Measurements from ENCODE around the gene SPRR1A. TPM values are rescaled to one million over a fixed set of nuclear protein-coding genes. Genes with fewer than 3 reads are reported as not detected.

SPRR1A gene
- total RNA-seq, 4 donors from 2014 or later = not detected

DNA sequence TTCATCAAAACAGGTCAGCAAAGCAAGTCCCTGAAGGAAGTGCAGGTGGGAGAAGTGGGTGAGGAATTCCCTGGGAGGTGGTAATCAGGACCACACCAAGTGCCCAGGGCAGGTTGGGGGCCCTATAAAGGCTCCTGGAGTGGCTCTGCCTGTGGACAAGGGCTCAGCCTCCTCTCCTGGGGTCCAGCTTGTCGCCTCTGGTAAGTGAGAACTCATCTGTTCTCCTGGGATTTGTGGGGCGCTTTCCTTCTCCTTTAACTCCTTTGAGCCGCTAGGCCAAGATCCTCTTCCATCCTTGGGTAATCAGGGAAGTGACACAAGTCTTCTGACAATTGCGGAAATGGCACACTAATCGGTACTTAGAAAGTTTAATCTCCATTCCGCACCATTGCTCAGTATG, 13.4 kb upstream of the SPRR1A start, which contains the start of gene SPRR4:
SPRR4 (plus strand) TSS at position 154 of the 400 bp plus-strand sequence. CDS start 1,243 bp downstream, outside the sequence.
- ATAC-seq (ENCODE audit: low FRiP score) (no peak), DNase-seq (ENCODE audit: low spot score) (no peak)
- TF ChIP-seq, protein P1, sequence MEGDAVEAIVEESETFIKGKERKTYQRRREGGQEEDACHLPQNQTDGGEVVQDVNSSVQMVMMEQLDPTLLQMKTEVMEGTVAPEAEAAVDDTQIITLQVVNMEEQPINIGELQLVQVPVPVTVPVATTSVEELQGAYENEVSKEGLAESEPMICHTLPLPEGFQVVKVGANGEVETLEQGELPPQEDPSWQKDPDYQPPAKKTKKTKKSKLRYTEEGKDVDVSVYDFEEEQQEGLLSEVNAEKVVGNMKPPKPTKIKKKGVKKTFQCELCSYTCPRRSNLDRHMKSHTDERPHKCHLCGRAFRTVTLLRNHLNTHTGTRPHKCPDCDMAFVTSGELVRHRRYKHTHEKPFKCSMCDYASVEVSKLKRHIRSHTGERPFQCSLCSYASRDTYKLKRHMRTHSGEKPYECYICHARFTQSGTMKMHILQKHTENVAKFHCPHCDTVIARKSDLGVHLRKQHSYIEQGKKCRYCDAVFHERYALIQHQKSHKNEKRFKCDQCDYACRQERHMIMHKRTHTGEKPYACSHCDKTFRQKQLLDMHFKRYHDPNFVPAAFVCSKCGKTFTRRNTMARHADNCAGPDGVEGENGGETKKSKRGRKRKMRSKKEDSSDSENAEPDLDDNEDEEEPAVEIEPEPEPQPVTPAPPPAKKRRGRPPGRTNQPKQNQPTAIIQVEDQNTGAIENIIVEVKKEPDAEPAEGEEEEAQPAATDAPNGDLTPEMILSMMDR (IDR thresholded peaks at IDR 0.05) = no peak

DNA sequence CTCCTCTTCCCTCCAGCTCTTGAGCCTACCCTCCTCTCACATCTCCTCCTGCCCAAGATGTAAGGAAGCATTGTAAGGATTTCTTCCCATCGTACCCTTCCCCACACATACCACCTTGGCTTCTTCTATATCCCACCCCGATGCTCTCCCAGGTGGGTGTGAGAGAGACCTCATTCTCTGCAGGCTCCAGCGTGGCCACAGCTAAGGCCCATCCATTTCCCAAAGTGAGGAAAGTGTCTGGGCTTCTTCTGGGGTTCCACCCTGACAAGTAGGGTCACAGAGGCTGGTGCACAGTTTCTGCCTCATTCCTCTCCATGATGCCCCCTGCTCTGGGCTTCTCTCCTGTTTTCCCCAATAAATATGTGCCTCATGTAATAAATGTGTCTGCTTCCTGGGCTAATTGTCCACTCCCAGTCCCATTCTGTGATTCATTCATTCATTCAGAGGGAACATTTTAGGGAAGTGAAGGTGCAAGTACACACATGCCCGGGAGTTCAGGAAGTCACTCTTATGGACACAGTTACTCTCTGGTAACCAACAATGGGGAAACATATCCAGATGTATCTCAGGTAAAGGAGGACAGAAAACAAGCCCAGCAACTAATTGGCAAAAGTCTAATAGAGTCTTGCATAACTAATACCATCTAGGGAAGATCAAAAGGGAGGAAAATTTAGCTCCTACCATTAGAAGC, 11.5 kb upstream of the SPRR1A start:
- DNase-seq (ENCODE audit: low spot score) = no peak
- ATAC-seq (ENCODE audit: low FRiP score) = no peak
- TF ChIP-seq, protein P1 (IDR thresholded peaks at IDR 0.05) = no peak

DNA sequence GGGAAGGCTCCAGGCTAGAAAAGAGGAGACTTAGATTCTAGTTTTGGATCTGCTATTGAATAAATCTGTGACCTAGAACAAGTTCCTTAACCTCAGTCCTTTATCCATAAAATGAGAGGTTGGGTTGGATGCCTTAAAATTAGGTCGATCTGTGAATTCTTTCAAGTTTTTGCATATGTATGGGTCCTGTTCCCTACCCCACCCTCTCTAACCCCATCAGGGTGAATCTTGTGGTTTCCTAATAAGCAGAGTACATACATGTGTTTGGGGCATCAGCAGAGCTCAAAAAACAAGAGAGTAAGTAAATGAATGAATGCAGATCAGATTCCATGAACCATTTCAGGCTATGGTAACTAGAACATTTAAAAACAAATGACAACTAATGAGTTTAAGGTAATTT, 7.2 kb upstream of the SPRR1A start:
- TF ChIP-seq, protein P1 (IDR thresholded peaks at IDR 0.05) = no peak

DNA sequence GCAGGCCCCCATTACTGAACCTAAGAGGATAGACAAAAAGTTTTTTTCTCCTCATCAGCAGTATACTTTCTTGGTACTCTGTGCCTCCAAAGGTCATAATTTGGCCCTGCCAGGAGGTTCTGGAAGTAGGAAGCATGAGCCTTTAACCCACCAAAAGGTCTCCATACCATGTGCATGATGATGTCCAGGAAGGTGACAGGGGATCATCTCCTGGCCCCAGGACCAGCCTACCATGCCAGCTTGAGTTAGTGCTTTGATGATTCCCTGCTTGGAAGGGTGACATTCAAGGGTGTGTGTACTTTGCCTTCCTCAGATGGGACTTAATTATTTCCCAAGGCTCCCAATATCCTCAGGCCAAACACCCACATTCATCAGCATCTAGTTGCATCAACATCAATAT, 6.3 kb upstream of the SPRR1A start:
- ATAC-seq (ENCODE audit: low FRiP score) (no peak), DNase-seq (ENCODE audit: low spot score) (no peak)
- TF ChIP-seq, protein P1 (IDR thresholded peaks at IDR 0.05) = no peak

More for the DNA sequence above, 7.2 kb upstream of the SPRR1A start:
- ATAC-seq (ENCODE audit: low FRiP score) = no peak
- DNase-seq (ENCODE audit: low spot score) = no peak

DNA sequence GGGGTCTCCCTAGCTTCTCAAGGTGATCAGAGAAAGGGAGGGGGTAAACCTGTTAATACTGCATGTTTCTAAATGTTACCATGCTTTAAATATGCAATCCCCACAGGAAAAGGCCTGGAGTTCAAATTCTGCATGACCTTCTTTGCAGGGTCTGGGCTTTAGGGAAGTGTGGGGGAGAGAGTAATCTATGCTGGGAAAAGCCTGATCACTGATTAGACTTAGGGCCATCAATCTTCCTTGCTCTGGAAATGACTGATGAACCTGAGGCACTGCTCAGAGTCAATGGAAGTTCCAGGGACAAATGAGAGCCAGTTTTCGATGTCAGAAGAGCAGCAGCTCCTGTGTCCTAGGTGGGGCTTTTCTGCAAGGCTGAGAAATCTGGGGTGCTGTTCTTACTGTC, 3.2 kb upstream of the SPRR1A start:
- DNase-seq (ENCODE audit: low spot score) (no peak), ATAC-seq (ENCODE audit: low FRiP score) (no peak)
- TF ChIP-seq, protein P1 (IDR thresholded peaks at IDR 0.05) = no peak

DNA sequence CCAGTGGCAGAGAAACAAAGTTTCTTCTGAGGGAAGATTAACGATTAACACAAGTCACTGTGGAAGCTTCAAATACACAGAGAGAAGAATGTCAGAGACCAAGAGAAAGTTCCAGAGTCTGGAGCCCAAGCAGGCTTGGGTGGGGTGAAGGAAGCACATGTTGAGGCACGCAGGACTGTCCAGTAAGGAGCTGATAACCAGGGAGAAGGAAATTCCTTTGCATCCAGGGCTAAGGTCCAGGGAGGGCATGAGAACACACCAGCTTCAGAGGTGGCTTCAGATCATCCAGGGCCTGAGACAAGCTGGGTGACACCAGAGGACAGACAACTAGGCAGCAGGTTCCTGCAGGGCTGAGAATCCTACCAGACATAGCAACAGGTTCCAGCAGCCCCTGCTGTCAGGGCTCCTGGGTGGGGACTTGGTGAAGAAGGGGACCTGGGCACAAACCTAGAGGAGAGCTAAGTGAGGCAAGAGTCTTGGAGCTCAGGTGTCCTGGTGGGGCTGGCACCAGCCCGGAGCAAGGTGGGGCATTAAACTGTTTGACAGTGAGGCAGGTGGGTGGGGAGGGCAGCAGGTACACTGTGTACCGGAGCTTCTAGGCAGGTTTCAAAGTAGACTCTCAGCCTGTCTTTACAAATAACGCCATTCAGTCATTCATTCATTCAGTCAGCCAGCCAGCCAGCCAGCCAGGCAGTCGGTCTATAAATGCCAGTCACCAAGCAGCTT, 2.6 kb upstream of the SPRR1A start:
- no peak for DNase-seq (ENCODE audit: low spot score)
- TF ChIP-seq, protein P1 (IDR thresholded peaks at IDR 0.05) = no peak
- no peak for ATAC-seq (ENCODE audit: low FRiP score)

Data from omental fat pad (tissue), 4 donors.